HepG2 (cell line): Measurements from ENCODE around the gene EXOC3. TPM values are rescaled to one million over a fixed set of nuclear protein-coding genes. Genes with fewer than 3 reads are reported as not detected.

Experiments
- ATAC-seq: fragments of 200-7000 bp; cut with Tn5 transposase; 3 replicates; pipeline ENCODE4 v1.9.1; 2020; ENCODE audit warnings: mild to moderate bottlenecking, moderate library complexity
- BruUV-seq: library from RNA; stranded (reverse); fragments of 400-500 nt; replicated peaks from 2 replicates; lab custom pipeline; 2021; lab: Mats Ljungman, UMichigan
- CTCF ChIA-PET: fragments of 300-600 bp; formaldehyde crosslinking; extraction: SDS; loops from one replicate; lab custom pipeline; 2021; ENCODE audit warnings: low total read pairs, inconsistent platforms, low intra/inter-chr PET ratio; lab: Yijun Ruan, JAX
- POLR2A ChIA-PET: fragments of 350-600 bp; sonication (Branson Sonifier 250); formaldehyde crosslinking; loops from one replicate; lab custom pipeline; 2020; ENCODE audit warnings: antibody characterized with exemption, inconsistent platforms; lab: Yijun Ruan, JAX
- DNase-seq: peaks from one replicate; pipeline ENCODE4 v3.0.0-alpha.2; 2015; ENCODE audit warnings: low spot score
- FAIRE-seq: peaks from 3 replicates; lab custom pipeline; 2011; peaks lifted over from hg19 to GRCh38; lab: Jason Lieb, UNC
- H2AFZ ChIP-seq: one replicate; pipeline ENCODE4 v1.6.1; 2011; ENCODE audit warnings: low read length, inconsistent platforms
- H3K27ac ChIP-seq: fragments of 300-600 bp; 3 replicates; pipeline ENCODE4 v1.8.0; 2011; ENCODE audit warnings: mixed run types, mild to moderate bottlenecking, mixed read lengths, low read length, inconsistent platforms; ENCODE audit not compliant: insufficient read depth; ENCODE audit errors: extremely low read length
- H3K27me3 ChIP-seq, 2 experiments: fragments of 200-600 bp in 1 of 2; 2 replicates in 1 of 2; 3 replicates in 1 of 2; pipeline versions ENCODE4 v1.6.0 to v1.8.0; 2011; ENCODE audit warnings: low read length in 2 of 2, mild to moderate bottlenecking in 2 of 2, moderate library complexity in 2 of 2, inconsistent platforms in 1 of 2; ENCODE audit not compliant: insufficient read depth in 2 of 2, control insufficient read depth in 1 of 2
- H3K36me3 ChIP-seq, 2 experiments: fragments of 200-600 bp in 1 of 2; replicated peaks in 1 of 2; 2 replicates in 1 of 2; 3 replicates in 1 of 2; pipeline versions ENCODE4 v1.5.1 to v1.8.0; 2011; ENCODE audit warnings: low read length in 2 of 2, inconsistent platforms in 1 of 2; ENCODE audit not compliant: insufficient read depth in 2 of 2, control insufficient read depth in 1 of 2
- H3K4me1 ChIP-seq: 2 replicates; pipeline ENCODE4 v1.5.1; 2012; ENCODE audit warnings: low read length, inconsistent platforms; ENCODE audit not compliant: insufficient read depth
- H3K4me2 ChIP-seq: 2 replicates; pipeline ENCODE4 v1.6.0; 2011; ENCODE audit warnings: low read depth, low read length, inconsistent platforms
- H3K4me3 ChIP-seq, 3 experiments: fragments of 200-600 bp in 1 of 3; sonication (generic), shearing (Covaris generic) in 1 of 3; replicated peaks in 1 of 3; 2 replicates each; pipeline ENCODE4 v1.5.1; 2011 to 2016; ENCODE audit warnings: low read length in 3 of 3, inconsistent platforms in 2 of 3, low read depth in 2 of 3, mild to moderate bottlenecking in 2 of 3, control low read depth in 1 of 3, mixed read lengths in 1 of 3; ENCODE audit not compliant: insufficient read depth in 1 of 3
- H3K79me2 ChIP-seq: one replicate; pipeline ENCODE4 v1.6.1; 2011; ENCODE audit warnings: low read length, inconsistent platforms; ENCODE audit not compliant: insufficient read depth
- H3K9ac ChIP-seq: 2 replicates; pipeline ENCODE4 v1.6.0; 2011; ENCODE audit warnings: mild to moderate bottlenecking, low read depth, low read length, inconsistent platforms; ENCODE audit not compliant: insufficient read depth
- H3K9me3 ChIP-seq: 2 replicates; pipeline ENCODE4 v1.5.1; 2012; ENCODE audit warnings: mild to moderate bottlenecking, low read length
- H4K20me1 ChIP-seq: 2 replicates; pipeline ENCODE4 v1.6.0; 2011; ENCODE audit warnings: inconsistent platforms, mild to moderate bottlenecking, low read length, moderate library complexity; ENCODE audit not compliant: insufficient read depth
- PHB2 ChIP-seq: fragments of 450-650 bp; IDR thresholded peaks from 2 replicates; pipeline ENCODE4 v1.6.1; 2018; ENCODE audit not compliant: partially characterized antibody
- ZNF329 ChIP-seq: sonication (generic); formaldehyde crosslinking; IDR thresholded peaks from 2 replicates; pipeline ENCODE4 v1.9.0; 2021; ENCODE audit warnings: low read depth, mild to moderate bottlenecking, missing genetic modification reagents
- ZNF775 ChIP-seq: sonication (generic); formaldehyde crosslinking; IDR thresholded peaks from 2 replicates; pipeline ENCODE4 v1.4.0; 2020; ENCODE audit warnings: missing genetic modification reagents, mild to moderate bottlenecking, moderate library complexity, borderline replicate concordance
- ZNF883 ChIP-seq: sonication (generic); formaldehyde crosslinking; IDR thresholded peaks from 2 replicates; pipeline ENCODE4 v1.5.1; 2020; ENCODE audit warnings: mild to moderate bottlenecking, missing genetic modification reagents; ENCODE audit errors: not compliant biosample characterization
- ZSCAN25 ChIP-seq: sonication (generic); formaldehyde crosslinking; IDR thresholded peaks from 2 replicates; pipeline ENCODE4 v1.8.0; 2022; ENCODE audit warnings: mild to moderate bottlenecking, missing genetic modification reagents
- ZSCAN9 ChIP-seq: IDR thresholded peaks from 2 replicates; pipeline ENCODE4 v1.6.1; 2016; ENCODE audit warnings: borderline replicate concordance
- WGBS: methylation state at CpG from one replicate; pipeline ENCODE4 v1.1.6; 2017; ENCODE audit warnings: low lambda C conversion rate; 5-methylcytosine and 5-hydroxymethylcytosine counted together
- in situ Hi-C: cut with HindIII; loops from 2 replicates; pipeline ENCODE4 v1.10.0; 2017; ENCODE audit warnings: low pct_unique_long_range_greater_than_20kb; ENCODE audit not compliant: extremely low pct_ligation_motif_present
- intact Hi-C: fragments of 100-400 bp; cut with micrococcal nuclease; formaldehyde crosslinking; loops from one replicate; pipeline ENCODE4 v1.10.0; 2022; ENCODE audit not compliant: unreplicated experiment
- polyA plus RNA-seq, 8 experiments: library from polyadenylated mRNA; depleted of rRNA in 3 of 8; stranded (reverse) in 7 of 8; unstranded in 1 of 8; fragments of >200 nt; fragmentation: Illumina TruSeq in 4 of 8; extraction: Trizol in 4 of 8; gene quantifications; 2 replicates each; pipeline versions ENCODE4 v1.2.1 to v1.2.3, GENCODE V29; 2011 to 2016; ENCODE audit warnings: low read depth in 4 of 8, missing spikeins in 1 of 8, mixed read lengths in 1 of 8; ENCODE audit not compliant: insufficient read depth in 1 of 8
- total RNA-seq, 5 experiments: library from RNA; depleted of rRNA; stranded (reverse); fragments of >200 nt; fragmentation: Illumina TruSeq; extraction: Trizol; gene quantifications; 2 replicates each; pipeline ENCODE4 v1.2.3, GENCODE V29; 2016; ENCODE audit warnings: low read depth in 1 of 5
- TF ChIP-seq, protein P1 (sequence below): sonication (generic); formaldehyde crosslinking; IDR thresholded peaks from 2 replicates; pipeline ENCODE4 v1.4.0; 2020; ENCODE audit warnings: missing genetic modification reagents, borderline replicate concordance
- TF ChIP-seq, protein P2 (sequence below): sonication (generic); formaldehyde crosslinking; IDR thresholded peaks from 2 replicates; pipeline ENCODE4 v1.5.1; 2020; ENCODE audit warnings: mild to moderate bottlenecking, missing genetic modification reagents, borderline replicate concordance

EXOC3 gene
- total and polyA plus RNA-seq, 2 of the 13 experiments (the other 11 are each of a cell fraction or from before 2014, with no cell fraction given) = 9.2 to 20.5 TPM

DNA sequence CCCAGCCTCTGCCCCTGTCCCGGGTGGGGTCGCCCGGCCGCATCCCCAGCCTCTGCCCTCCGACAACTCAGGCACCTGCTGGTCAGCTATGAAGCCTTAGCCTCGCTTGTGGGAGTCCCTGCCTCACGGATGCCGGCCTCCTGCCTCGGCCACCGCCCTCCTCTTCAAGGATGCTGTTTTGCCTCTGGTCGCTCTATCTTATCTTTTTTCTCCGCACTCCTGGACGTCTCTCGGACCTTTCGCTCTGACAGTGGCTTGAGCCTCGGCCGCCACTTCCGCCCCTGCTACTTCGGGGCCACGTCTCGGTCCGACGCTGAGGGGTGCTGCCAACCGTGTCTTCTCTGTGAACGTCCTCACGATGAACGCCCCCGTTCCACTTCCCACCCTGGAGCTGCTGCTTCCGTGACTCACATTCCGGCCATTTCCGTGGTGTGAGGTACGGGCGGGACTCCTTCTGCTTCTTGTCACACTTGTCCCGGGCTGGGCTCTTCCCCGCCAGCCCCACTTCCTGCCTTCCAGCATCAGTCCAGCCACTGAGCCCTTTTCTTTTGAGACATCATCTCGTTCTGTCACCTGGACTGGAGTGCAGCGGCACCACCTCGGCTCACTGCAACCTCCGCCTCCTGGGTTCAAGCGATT is 55.0 kb downstream of the EXOC3 start:
- Histone ChIP-seq H3K79me2 (no peaks in the 10 kb centered on the region), H3K27me3 (peaks cover 25 to 88% of the 10 kb centered on the region in 2 experiments), H3K9ac (no peak overlapping the region), H3K4me2 (no peak overlapping the region), H3K4me3 (no peak overlapping the region), H4K20me1 (0 out of 2 replicates have a peak, but pooled peaks cover 3% of the 10 kb centered on the region), H3K4me1 (no peaks in the 10 kb centered on the region), H3K36me3 (no peaks in the 10 kb centered on the region), H2AFZ (no peak overlapping the region), H3K27ac (no peak overlapping the region), H3K9me3 (no peaks in the 10 kb centered on the region)
- no peak for DNase-seq
- no peak for ATAC-seq
- ChIA-PET POLR2A (no interaction called here), CTCF (no interaction called here)
- no peak for FAIRE-seq
- intact Hi-C loops (no loop called here), in situ Hi-C loops (no loop called here)
- no TSS peak for BruUV-seq
- TF ChIP-seq, protein P1, sequence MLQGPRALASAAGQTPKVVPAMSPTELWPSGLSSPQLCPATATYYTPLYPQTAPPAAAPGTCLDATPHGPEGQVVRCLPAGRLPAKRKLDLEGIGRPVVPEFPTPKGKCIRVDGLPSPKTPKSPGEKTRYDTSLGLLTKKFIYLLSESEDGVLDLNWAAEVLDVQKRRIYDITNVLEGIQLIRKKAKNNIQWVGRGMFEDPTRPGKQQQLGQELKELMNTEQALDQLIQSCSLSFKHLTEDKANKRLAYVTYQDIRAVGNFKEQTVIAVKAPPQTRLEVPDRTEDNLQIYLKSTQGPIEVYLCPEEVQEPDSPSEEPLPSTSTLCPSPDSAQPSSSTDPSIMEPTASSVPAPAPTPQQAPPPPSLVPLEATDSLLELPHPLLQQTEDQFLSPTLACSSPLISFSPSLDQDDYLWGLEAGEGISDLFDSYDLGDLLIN (CRISPR knock-in tag) = no peak
- 60% methylated on average over 35 of the region's 40 CpGs for WGBS

DNA sequence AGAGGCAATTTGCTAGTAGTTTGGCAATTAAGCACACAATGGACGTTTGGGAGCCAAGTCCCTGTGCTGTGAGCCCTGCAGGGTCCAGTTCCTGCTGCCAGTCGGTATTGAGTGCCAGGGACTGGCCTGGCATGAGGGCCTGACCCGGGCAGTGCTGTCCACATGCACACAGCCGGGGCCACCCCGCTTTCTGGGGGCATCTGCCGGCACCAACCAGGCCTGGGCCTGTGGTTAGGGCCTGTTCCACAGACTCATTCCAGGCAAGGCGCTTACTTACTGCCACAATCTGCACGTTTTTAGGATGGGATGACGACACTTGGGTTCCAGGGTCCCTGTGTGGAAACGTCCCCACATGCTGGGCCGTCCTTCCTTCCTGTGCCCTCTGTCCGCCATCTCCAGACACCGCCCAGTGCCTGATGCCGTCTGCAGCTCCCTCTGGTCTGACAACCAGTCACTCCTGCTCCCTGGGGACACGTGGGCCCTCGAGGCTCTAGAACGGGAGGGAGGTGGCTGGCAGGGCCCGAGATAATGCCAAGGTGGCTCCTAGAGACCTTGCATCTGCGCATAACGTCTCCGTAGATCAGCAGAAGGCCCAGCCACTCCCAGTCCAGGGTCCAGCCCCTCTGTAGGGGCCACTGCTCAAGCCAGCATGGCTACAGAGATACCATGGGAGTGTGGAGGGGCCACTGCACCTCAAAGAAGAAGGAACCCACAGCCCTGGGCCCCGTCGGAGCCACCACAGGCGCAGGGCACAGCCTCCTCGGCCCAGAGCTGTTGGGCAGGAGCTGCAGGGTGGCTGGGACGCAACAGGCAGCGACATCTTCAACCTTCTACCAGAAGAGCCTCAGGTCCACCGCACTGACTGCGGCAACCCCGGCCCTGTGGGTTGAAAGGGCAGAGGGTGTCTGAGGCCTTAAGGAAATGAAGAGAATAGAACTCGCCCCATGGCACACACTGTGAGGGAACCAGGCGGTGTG is 56.5 kb downstream of the EXOC3 start:
- POLR2A ChIA-PET = no interaction called here
- intact Hi-C loops = no loop called here
- Histone ChIP-seq H3K9me3 (no peaks in the 10 kb centered on the region), H2AFZ (no peak overlapping the region), H3K79me2 (no peaks in the 10 kb centered on the region), H3K27me3 (peaks cover 21 to 87% of the 10 kb centered on the region in 2 experiments), H3K4me3 (no peak overlapping the region), H3K27ac (no peak overlapping the region), H3K4me2 (no peak overlapping the region), H3K36me3 (no peaks in the 10 kb centered on the region), H4K20me1 (0 out of 2 replicates have a peak, but pooled peaks cover 3% of the 10 kb centered on the region), H3K9ac (no peak overlapping the region), H3K4me1 (no peaks in the 10 kb centered on the region)
- CTCF ChIA-PET = no interaction called here
- FAIRE-seq = no peak
- 22% methylated on average over 15 of the region's 32 CpGs for WGBS
- BruUV-seq = no TSS peak
- no peak; the same call in 2 of the 3 replicates for ATAC-seq
- in situ Hi-C loops = no loop called here
- no peak for DNase-seq
- no peak for TF ChIP-seq ZNF775 (CRISPR knock-in tag)
- TF ChIP-seq ZNF329 (CRISPR knock-in tag) = no peak
- TF ChIP-seq, protein P2, sequence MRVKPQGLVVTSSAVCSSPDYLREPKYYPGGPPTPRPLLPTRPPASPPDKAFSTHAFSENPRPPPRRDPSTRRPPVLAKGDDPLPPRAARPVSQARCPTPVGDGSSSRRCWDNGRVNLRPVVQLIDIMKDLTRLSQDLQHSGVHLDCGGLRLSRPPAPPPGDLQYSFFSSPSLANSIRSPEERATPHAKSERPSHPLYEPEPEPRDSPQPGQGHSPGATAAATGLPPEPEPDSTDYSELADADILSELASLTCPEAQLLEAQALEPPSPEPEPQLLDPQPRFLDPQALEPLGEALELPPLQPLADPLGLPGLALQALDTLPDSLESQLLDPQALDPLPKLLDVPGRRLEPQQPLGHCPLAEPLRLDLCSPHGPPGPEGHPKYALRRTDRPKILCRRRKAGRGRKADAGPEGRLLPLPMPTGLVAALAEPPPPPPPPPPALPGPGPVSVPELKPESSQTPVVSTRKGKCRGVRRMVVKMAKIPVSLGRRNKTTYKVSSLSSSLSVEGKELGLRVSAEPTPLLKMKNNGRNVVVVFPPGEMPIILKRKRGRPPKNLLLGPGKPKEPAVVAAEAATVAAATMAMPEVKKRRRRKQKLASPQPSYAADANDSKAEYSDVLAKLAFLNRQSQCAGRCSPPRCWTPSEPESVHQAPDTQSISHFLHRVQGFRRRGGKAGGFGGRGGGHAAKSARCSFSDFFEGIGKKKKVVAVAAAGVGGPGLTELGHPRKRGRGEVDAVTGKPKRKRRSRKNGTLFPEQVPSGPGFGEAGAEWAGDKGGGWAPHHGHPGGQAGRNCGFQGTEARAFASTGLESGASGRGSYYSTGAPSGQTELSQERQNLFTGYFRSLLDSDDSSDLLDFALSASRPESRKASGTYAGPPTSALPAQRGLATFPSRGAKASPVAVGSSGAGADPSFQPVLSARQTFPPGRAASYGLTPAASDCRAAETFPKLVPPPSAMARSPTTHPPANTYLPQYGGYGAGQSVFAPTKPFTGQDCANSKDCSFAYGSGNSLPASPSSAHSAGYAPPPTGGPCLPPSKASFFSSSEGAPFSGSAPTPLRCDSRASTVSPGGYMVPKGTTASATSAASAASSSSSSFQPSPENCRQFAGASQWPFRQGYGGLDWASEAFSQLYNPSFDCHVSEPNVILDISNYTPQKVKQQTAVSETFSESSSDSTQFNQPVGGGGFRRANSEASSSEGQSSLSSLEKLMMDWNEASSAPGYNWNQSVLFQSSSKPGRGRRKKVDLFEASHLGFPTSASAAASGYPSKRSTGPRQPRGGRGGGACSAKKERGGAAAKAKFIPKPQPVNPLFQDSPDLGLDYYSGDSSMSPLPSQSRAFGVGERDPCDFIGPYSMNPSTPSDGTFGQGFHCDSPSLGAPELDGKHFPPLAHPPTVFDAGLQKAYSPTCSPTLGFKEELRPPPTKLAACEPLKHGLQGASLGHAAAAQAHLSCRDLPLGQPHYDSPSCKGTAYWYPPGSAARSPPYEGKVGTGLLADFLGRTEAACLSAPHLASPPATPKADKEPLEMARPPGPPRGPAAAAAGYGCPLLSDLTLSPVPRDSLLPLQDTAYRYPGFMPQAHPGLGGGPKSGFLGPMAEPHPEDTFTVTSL (CRISPR knock-in tag) = no peak
- no peak for TF ChIP-seq PHB2
- no peak for TF ChIP-seq ZSCAN25 (CRISPR knock-in tag)
- no peak for TF ChIP-seq ZSCAN9
- no peak for TF ChIP-seq ZNF883 (CRISPR knock-in tag)
